T-helper 2 cell (primary cell): Measurements from ENCODE around the gene SAP30L.

Source experiments
- DNase-seq, 5 experiments: peaks; one replicate each; pipeline versions ENCODE4 v3.0.0 to v3.0.0-alpha.2; 2012 to 2022

SAP30L gene

GRCh38 chr5:154466147-154466546 lies 20.4 kb downstream of the SAP30L start:
- DNase-seq: no peak

- DNase-seq: no peak
These were observed 20.9 kb downstream of the SAP30L start for GRCh38 chr5:154466671-154467070.

- DNase-seq: peak; percentile 24 to 70 (median 61)
These were observed 22.0 kb downstream of the SAP30L start for GRCh38 chr5:154467655-154468354.

GRCh38 chr5:154470137-154470536 lies 24.3 kb downstream of the SAP30L start:
- DNase-seq: no peak

- DNase-seq: no peak
These were observed 25.4 kb downstream of the SAP30L start for GRCh38 chr5:154470947-154471870.

GRCh38 chr5:154472871-154473580 lies 27.2 kb downstream of the SAP30L start:
- no peak for DNase-seq

- DNase-seq: no peak
These were observed 27.9 kb downstream of the SAP30L start for GRCh38 chr5:154473581-154474283.

GRCh38 chr5:154474396-154475334 lies 28.9 kb downstream of the SAP30L start:
- no peak for DNase-seq

GRCh38 chr5:154475591-154476353 lies 30.0 kb downstream of the SAP30L start:
- no peak for DNase-seq

GRCh38 chr5:154476354-154477205 lies 30.8 kb downstream of the SAP30L start:
- no peak for DNase-seq

GRCh38 chr5:154477382-154478223 lies 31.8 kb downstream of the SAP30L start:
- DNase-seq: peak in 1 of 5 experiments; percentile 28

- DNase-seq: no peak
These were observed 32.4 kb downstream of the SAP30L start, which contains the start of gene HAND1 for GRCh38 chr5:154478224-154478565. Gene HAND1 (minus strand): TSS chr5:154478227. CDS start chr5:154478008, 219 bp downstream.

- DNase-seq: no peak
These were observed 33.0 kb downstream of the SAP30L start for GRCh38 chr5:154478752-154479159.

GRCh38 chr5:154479160-154479943 lies 33.6 kb downstream of the SAP30L start:
- DNase-seq: peak in 1 of 5 experiments; percentile 35

GRCh38 chr5:154479944-154480750 lies 34.4 kb downstream of the SAP30L start:
- DNase-seq: no peak

- no peak for DNase-seq
These were observed 35.0 kb downstream of the SAP30L start for GRCh38 chr5:154480847-154481246.
